Keratinocyte (primary cell): ENCODE measurements around the gene BCAS3.

Experiments used
- EZH2 ChIP-seq: IDR thresholded peaks from one replicate; pipeline ENCODE4 v1.6.1; 2012; ENCODE audit warnings: inconsistent platforms, mild to moderate bottlenecking, low read length, moderate library complexity
- TF ChIP-seq, protein P1 (sequence below), 3 experiments: IDR thresholded peaks in 1 of 3; conservative IDR thresholded peaks in 1 of 3; optimal IDR thresholded peaks in 1 of 3; 2 replicates in 2 of 3; 3 replicates in 1 of 3; pipeline versions ENCODE3 to v1.5.1; 2011; ENCODE audit warnings: low read length in 3 of 3, mild to moderate bottlenecking in 3 of 3, moderate library complexity in 2 of 3, control low read depth in 1 of 3, inconsistent platforms in 1 of 3; ENCODE audit not compliant: insufficient read depth in 2 of 3; ENCODE audit errors: extremely low read depth in 1 of 3

DNA sequence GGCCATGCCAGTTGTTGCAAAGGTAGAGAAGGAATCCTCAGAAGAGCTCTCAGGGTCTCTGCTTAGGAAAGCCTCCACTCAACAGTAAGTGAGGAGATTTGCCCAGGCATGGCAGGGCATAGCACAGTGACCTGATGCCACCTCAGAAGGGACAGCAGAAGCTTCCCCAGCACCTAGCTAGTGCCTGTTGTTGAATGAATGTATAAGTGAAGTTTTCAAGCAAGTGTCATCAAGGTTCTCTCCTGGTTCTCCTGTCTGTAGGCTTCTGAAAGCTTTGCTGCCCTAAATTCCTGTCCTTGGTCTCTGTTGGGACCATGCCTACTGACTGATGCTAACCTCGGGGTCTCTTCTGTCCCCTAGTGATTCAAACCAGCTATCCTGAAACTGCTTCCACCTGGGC lies 607.1 kb downstream of the BCAS3 start:
- TF ChIP-seq, protein P1, sequence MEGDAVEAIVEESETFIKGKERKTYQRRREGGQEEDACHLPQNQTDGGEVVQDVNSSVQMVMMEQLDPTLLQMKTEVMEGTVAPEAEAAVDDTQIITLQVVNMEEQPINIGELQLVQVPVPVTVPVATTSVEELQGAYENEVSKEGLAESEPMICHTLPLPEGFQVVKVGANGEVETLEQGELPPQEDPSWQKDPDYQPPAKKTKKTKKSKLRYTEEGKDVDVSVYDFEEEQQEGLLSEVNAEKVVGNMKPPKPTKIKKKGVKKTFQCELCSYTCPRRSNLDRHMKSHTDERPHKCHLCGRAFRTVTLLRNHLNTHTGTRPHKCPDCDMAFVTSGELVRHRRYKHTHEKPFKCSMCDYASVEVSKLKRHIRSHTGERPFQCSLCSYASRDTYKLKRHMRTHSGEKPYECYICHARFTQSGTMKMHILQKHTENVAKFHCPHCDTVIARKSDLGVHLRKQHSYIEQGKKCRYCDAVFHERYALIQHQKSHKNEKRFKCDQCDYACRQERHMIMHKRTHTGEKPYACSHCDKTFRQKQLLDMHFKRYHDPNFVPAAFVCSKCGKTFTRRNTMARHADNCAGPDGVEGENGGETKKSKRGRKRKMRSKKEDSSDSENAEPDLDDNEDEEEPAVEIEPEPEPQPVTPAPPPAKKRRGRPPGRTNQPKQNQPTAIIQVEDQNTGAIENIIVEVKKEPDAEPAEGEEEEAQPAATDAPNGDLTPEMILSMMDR (optimal IDR thresholded peaks at IDR 0.05 in 1 of 3, IDR thresholded peaks at IDR 0.05 in 1 of 3, conservative IDR thresholded peaks at IDR 0.05 in 1 of 3; ENCODE audit: extremely low read depth in 1 of 3, insufficient read depth in 2 of 3, low read length in 3 of 3), result no peak
- TF ChIP-seq EZH2, result no peak
